ENCODE data around the gene CP.

- no peak for TF ChIP-seq EP300 (IDR thresholded peaks at IDR 0.05)
- TF ChIP-seq, protein P1, sequence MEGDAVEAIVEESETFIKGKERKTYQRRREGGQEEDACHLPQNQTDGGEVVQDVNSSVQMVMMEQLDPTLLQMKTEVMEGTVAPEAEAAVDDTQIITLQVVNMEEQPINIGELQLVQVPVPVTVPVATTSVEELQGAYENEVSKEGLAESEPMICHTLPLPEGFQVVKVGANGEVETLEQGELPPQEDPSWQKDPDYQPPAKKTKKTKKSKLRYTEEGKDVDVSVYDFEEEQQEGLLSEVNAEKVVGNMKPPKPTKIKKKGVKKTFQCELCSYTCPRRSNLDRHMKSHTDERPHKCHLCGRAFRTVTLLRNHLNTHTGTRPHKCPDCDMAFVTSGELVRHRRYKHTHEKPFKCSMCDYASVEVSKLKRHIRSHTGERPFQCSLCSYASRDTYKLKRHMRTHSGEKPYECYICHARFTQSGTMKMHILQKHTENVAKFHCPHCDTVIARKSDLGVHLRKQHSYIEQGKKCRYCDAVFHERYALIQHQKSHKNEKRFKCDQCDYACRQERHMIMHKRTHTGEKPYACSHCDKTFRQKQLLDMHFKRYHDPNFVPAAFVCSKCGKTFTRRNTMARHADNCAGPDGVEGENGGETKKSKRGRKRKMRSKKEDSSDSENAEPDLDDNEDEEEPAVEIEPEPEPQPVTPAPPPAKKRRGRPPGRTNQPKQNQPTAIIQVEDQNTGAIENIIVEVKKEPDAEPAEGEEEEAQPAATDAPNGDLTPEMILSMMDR (IDR thresholded peaks at IDR 0.05): no peak
These were observed 30.6 kb upstream of the CP start for GRCh38 chr3:149252272-149252671.
